GM18508 (cell line): ENCODE results near the gene SLC34A2.
"Not testable (repeated sequence)": the region's sequence is repeated elsewhere in the genome, so short reads cannot be mapped to it uniquely, and the experiment has no call there.

ENCODE experiments used
- ATAC-seq: cut with Tn5 transposase; IDR thresholded peaks from one replicate; pipeline ENCODE4 v1.9.1; 2021; ENCODE audit warnings: moderate number of reproducible peaks; ENCODE audit not compliant: insufficient read depth, unreplicated experiment

The SLC34A2 gene

DNA sequence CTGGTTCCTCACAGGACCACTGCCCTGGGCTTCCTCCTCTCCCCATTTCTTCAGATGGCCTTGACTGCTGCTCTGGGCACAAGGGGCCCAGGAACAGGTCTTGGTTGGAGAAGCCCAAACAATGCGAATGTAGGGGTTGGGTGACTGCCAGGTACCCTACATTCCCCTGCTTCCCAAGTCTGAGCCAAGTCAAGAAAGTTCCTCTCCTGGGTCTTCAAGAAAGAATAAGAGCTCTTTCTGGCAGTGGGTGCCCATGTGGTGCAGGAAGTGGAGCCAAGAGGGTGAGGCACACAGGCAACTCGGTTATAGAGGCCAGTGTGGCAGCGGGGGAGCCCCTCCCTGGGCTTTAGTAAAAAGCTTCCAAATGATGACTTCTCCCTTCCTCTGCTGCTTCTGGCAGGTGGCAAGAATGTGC, 2.7 kb downstream of the SLC34A2 start:
- no peak for ATAC-seq

DNA sequence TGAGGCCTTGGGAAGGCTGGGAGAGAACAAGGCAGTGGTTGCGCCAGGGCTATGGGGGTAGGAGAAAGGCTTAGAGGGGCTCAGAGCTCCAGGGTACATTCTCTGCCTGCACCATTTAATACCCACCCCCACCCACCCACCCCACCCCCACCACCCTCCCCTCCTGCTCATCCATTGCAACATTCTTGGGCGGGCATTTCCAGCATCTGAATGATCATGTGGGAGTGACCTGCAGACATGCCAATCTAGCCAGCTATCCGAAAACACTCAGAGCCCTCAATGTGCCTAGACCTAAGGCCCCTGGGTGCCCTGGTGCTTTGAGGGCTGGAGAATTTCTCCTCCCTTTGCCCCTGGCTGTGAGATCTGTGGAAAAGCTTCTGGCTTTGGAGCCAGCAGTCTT, 3.1 kb downstream of the SLC34A2 start:
- no peak for ATAC-seq

DNA sequence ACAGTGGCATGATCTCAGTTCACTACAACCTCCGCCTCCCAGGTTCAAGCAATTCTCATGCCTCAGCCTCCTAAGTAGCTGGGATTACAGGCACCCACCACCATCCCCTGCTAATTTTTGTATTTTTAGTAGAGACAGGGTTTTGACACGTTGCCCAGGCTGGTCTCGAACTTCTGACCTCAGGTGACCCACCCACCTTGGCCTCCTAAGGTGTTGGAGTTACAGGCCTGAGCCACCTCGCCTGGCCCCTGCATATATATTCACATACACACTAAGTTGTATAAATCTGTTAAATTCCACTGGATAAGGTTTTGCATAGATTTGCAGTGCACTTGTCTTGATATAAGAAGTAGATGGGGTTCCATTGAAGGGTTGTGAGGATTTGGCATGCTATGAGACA, 5.8 kb downstream of the SLC34A2 start:
- ATAC-seq: not testable (repeated sequence)

DNA sequence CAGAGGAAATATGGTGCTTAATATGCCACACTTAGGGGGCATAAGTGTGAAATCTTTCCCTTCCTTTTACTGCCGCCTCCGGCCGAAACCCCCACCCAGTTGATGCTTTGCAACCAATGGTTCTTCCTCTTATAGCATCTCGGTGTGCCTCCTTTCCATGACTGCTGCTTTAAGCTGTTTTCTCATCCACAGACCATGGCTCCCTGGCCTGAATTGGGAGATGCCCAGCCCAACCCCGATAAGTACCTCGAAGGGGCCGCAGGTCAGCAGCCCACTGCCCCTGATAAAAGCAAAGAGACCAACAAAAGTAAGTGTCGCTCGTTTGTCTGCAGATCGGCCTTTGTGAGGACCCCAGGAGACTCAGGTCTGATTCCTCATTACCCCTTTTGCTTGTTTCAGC, 6.7 kb downstream of the SLC34A2 start:
- ATAC-seq: no peak

DNA sequence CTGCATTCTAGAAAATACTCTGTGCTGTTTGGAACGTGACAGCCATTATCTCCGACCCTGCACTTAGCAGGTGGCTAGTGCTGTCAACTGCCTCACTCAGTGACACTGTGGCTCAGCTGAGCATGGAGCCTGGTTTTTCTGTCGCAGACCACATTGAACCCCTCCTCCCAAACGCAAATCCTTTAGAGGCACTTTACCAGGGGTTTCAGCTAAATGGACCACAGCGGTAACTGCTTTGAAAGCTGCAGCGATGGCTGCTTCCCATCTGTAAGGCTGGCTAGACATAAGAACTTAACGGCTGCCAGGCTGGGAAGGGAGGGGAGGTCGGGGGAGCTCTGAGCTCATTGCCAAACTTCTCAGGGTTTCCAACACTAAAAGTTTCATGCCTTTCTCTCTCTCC, 8.1 kb downstream of the SLC34A2 start:
- ATAC-seq: no peak

DNA sequence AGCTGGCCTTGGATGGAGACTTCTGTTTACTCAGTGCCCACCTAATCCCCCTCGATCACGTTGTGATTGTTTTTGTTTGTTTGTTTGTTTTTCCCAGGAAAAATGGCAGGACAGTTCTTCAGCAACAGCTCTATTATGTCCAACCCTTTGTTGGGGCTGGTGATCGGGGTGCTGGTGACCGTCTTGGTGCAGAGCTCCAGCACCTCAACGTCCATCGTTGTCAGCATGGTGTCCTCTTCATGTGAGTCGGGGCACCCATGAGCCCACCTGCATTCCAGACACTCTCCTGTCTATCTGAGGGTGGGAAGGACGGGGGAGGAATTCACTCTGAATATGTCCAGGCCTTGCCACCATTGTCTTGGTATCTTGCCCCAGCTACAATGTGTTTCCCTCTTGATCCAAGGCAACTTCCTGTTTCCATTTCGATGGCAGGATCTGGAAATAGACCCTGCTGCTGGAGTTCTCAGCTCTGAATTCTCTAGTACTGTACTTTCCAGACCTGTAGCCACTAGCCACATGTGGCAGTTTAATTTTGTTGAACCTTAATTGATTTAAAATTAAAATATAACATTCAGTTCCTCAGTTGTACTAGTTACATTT, 10.5 kb downstream of the SLC34A2 start:
- ATAC-seq: no peak

DNA sequence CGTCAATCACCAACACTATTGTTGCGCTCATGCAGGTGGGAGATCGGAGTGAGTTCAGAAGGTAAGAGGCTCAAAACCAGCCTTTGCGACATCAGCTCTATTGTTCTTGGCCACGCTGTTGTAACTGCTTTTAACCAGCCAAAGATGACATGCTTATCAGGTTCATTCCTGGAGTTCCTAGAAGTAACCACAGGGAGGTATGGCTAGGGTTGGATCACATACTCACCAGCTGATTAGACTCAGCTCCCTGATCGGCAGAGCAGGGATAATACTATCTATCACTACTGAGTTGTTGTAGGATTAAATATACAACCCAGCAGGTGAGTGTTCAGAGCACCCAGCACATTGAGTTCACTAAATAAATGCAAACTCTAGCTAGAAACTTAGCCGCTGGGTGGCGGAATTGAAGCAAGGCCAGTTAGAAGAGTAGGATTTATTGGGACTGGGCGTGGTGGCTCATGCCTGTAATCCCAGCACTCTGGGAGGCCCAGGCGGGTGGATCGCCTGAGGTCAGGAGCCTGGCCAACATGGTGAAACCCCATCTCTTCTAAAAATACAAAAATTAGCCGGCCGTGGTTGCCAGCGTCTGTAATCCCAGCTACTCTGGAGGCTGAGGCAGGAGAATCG, 12.4 kb downstream of the SLC34A2 start:
- no peak for ATAC-seq

DNA sequence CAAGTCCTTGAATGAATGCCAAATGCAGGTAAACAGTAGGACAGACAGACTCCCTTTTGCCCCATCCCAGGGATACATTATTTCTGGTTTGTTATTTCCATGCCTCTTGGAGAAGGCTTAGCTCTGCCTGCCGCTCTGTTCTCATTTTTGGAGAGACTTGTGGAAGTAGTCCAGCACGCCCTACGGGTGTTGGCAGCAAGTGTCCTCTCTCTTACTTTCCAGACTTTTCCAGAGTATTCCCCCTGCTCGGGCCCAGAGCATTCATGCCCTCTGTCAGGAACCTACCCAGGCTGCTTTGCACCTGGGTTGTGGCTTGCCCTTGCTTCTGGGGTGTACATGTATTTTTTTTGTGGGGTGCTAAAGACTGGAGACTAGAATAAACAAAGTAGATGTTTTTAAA, 15.3 kb downstream of the SLC34A2 start:
- ATAC-seq: no peak

DNA sequence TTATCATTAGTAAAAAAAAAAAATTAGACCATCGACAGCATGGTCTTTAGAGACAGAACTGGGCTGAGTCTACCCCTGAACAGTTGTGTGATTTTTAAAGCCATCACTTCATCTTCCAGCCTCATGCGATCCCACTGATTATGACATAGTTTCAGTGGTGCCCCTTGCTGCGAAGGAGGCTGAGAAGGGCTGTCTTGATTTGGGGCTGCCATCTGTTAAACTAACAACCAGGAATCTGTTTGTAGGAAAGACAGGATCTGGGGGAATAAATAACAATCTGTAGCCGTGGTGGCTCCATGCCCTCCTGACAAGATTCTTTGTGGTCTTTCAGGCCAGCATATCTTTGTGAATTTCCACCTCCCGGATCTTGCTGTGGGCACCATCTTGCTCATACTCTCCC, 17.1 kb downstream of the SLC34A2 start:
- no peak for ATAC-seq

DNA sequence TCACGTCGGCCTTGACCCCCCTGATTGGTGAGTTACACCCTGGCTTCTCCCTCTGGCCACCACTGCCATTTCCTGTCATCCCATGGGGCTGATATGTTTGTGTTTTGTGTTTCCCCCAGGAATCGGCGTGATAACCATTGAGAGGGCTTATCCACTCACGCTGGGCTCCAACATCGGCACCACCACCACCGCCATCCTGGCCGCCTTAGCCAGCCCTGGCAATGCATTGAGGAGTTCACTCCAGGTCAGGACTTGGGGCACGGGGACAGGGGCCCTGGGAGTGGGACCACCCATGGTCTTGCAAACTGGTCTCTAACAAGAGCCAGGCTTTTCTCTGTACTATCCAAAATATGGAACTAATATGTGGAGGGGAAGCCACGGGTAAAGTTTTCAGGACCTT, 18.7 kb downstream of the SLC34A2 start:
- ATAC-seq: no peak

DNA sequence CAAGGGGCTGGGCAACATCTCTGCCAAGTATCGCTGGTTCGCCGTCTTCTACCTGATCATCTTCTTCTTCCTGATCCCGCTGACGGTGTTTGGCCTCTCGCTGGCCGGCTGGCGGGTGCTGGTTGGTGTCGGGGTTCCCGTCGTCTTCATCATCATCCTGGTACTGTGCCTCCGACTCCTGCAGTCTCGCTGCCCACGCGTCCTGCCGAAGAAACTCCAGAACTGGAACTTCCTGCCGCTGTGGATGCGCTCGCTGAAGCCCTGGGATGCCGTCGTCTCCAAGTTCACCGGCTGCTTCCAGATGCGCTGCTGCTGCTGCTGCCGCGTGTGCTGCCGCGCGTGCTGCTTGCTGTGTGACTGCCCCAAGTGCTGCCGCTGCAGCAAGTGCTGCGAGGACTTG, 20.6 kb downstream of the SLC34A2 start:
- ATAC-seq: no peak

DNA sequence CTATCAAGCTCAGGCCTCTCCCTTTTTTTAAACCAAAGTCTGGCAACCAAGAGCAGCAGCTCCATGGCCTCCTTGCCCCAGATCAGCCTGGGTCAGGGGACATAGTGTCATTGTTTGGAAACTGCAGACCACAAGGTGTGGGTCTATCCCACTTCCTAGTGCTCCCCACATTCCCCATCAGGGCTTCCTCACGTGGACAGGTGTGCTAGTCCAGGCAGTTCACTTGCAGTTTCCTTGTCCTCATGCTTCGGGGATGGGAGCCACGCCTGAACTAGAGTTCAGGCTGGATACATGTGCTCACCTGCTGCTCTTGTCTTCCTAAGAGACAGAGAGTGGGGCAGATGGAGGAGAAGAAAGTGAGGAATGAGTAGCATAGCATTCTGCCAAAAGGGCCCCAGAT, 21.5 kb downstream of the SLC34A2 start:
- ATAC-seq: no peak

DNA sequence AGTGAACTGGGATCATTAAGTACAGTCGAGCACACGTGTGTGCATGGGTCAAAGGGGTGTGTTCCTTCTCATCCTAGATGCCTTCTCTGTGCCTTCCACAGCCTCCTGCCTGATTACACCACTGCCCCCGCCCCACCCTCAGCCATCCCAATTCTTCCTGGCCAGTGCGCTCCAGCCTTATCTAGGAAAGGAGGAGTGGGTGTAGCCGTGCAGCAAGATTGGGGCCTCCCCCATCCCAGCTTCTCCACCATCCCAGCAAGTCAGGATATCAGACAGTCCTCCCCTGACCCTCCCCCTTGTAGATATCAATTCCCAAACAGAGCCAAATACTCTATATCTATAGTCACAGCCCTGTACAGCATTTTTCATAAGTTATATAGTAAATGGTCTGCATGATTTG, 22.3 kb downstream of the SLC34A2 start:
- no peak for ATAC-seq

DNA sequence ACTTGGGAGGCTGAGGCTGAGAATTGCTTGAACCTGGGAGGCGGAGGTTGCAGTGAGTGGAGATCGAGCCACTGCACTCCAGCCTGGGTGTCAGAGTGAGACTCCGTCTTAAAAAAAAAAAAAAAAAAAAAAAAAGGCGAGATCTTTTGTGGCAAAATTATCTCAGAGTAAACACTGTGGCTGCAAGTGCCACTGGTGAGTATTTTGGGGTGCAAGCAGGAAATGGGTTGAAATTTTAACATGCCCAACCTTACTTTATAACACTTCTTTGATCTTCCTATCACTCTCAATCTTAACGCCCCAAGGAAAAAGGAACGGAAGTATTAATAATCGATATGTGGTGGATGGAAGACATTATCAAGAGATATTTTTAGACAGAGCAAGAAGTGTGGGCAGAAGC, 32.1 kb downstream of the SLC34A2 start:
- ATAC-seq: no peak

DNA sequence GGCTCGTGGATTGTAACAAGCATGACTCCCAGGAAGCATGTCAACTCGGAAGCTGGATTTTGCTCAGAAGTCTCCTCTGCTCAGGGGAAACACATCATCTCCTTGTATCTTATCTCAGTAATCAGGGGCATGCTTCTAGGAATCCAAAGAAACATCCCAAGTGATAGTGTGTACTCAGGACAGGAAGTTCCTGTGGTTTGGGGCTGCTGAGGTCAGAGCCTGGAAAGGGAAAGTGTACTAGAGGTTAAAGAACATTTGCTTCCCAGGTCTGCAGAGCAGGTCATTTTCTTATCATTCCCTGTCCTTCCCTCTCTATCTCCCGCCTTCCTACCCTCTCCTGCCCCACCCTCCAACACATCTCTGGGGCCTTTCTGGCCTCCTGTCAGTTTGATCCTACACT, 38.8 kb downstream of the SLC34A2 start:
- ATAC-seq: no peak

DNA sequence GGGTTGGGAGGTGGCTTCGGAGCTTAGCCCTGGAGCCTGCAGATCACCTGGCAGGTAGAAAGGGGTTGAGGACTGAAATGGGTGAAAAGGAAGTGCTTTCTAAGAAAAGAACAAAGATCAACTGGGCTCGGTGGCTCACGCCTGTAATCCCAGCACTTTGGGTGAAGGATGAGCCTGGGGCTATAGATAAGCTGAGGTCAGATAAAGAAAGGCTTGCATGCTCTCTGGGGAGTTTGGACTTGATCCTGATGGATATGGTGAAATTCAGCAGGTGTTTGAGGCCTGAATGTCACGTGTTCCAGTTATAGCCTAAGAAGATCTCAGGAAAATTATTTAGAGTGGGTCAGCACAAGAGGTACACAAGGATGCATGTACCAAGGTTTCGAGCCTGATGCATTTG, 40.8 kb downstream of the SLC34A2 start:
- no peak for ATAC-seq

DNA sequence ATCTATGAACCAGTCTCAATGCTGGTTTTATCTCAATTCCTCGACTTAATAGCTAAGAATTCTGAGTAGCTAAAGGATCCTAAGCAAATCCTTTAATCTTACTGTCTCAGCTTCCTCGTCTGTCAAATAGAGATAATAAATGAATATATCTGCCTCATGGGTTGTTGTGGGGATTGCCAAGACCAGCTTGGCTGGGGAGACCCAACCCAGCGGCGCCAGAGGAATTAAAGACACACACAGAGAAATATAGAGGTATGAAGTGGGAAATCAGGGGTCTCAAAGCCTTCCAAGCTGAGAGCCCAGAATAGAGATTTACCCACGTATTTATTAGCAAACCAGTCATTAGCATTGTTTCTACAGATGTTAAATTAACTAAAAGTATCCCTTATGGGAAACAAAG, 41.9 kb downstream of the SLC34A2 start:
- no peak for ATAC-seq

DNA sequence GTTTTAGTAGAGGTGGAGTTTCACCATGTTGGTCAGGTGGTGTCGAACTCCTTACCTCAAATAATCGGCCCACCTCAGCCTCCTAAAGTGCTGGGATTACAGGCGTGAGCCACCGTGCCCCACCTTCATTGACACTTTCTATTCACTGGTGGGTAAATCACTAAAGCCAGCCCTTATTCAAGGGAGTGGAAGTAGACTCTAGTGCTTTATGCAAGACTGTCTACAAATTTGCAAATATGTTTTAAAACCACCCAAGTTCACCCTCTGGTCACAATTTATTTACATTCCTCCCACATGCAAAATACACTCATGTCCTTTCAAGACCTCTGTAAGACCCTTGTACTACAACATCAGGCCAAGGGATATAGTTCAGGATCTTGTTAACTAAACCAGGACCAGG, 45.0 kb downstream of the SLC34A2 start:
- no peak for ATAC-seq

DNA sequence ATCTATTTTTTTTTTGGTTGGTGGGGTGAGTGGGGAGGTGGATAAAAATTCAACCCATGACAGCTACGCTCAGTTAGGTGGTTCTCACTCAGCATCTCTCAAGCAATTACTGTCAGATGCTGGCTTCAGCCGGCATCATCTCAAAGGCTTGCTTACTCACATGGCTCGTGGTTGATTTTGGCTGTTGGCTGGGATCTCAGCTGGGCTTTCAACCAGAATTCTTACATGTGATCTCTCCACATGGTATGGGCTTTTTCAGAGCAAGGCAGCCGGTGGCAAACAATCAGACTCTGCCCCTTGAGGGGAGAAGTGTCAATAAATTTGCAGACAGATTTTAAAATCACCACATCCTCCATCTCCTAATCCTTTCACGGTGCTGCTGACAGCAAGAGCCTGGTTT, 47.2 kb downstream of the SLC34A2 start:
- ATAC-seq: no peak

DNA sequence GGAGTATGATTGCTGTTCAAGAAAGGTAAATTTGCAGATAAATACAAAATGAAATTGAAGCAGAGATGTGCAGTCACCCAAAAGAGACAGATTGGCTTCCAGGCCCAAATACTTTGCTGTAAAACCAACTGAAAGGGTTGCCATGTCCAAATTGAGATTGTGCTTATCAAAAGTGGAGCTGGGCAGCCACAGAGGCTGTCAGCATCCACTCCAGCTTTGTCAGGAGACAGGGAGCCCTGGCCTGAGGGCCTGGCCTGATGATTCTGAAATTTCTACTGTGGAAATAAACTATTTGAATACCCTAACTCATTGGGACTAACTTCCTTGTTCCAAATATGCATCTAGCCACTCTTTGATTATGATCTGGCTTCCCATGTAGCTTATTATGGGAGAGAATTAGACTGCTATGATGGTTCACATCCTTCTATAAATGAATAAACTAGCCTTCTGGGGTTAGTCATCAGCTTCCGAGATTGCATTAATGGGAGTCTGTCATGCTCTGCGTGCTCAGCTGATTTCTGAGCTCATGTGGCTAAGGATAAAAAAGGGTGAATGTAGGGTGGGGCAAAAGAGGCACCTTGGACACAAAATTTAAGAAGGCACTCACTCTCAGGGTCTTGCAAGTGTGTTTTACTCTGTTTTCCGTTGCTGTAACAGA, 48.2 kb downstream of the SLC34A2 start:
- ATAC-seq: no peak

DNA sequence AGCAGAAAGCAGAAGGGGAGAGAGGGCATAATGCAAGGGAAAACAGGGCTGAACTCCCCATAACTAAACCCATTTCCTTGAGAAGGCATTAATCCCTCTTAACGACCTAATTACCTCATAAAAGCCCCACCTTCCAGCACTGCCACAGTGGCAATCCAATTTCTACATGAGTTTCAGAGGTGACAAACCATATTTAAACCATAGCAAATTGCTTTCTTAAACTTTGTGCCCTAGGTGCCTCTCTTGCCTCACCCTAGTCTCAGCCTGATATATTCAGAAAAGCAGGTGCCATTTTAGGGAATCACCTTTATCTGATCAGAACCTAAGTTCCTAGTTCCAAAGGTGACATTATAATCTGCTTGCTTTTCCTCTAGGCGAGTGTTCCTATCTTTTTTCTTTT, 48.9 kb downstream of the SLC34A2 start:
- ATAC-seq: no peak

DNA sequence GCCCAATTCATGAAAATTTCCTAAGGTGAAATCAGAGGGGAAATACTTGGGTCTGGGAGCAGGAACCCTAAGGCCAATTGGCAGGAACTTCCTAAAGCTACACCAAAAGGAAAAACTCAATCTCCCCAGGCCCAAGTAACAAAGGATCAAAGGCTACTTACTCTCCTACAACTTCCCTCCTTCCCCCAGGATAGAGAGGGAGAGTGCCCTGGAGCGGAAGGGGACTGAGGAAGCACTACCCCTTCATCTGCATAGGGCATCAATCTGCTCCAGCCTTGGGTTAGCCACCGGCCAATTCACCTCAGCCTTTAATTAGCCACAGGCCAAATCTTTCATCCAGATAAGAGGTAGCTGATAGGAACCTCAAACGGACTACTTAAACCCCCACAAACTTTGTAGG, 55.0 kb downstream of the SLC34A2 start:
- ATAC-seq: no peak
